AG04449 (cell line): ENCODE measurements around the gene ALOX15.

Source experiments
- CTCF ChIA-PET: fragments of 350-600 bp; formaldehyde crosslinking; extraction: SDS; loops from one replicate; lab custom pipeline; 2021; ENCODE audit warnings: antibody characterized with exemption; lab: Yijun Ruan, JAX
- POLR2A ChIA-PET: fragments of 400-600, 350-600 bp; formaldehyde crosslinking; extraction: SDS; loops from one replicate; lab custom pipeline; 2020; ENCODE audit warnings: antibody characterized with exemption, inconsistent platforms; lab: Yijun Ruan, JAX
- DNase-seq: peaks from one replicate; pipeline ENCODE4 v3.0.0-alpha.2; 2010; ENCODE audit warnings: low read depth, low spot score
- H3K4me3 ChIP-seq: 2 replicates; pipeline ENCODE4 v1.5.1; 2011; ENCODE audit warnings: low read depth, mild to moderate bottlenecking, control low read depth, low read length
- TF ChIP-seq, protein P1 (sequence below): IDR thresholded peaks from one replicate; pipeline ENCODE4 v1.5.1; 2011; ENCODE audit warnings: mild to moderate bottlenecking, moderate library complexity, low read length, control low read depth, inconsistent platforms; ENCODE audit not compliant: insufficient read depth; ENCODE audit errors: missing control alignments

ALOX15 gene

DNA sequence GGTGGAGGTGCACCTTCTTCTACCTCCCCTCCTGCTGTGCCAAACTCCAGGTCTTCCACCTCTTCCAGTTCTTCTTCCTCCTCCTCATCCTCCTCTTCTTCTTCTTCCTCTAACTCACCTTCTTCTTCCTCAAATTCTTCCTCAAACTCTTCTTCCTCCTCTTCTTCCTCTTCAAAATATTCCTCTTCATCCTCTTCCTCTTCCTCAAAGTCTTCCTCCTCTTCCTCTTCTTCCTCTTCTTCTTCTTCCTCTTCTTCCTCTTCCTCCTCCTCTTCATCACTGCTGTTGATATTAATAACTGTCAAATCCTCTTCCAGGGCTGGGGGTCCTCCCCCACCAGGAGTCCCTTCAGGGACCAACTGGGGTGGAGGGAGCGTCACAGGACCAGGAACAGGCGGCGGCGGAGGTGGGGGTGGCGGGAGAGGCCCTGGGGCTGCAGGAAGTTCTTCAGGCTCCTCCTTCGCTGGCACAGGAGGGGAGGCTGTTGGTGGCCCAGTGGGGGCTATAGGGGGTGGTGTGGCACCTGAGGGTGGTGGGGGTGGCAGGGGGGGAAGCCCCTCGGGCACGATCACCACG, 30.7 kb upstream of the ALOX15 start:
- H3K4me3 ChIP-seq: no peak overlapping the region
- ChIA-PET CTCF (no interaction called here), POLR2A (no interaction called here)
- TF ChIP-seq, protein P1, sequence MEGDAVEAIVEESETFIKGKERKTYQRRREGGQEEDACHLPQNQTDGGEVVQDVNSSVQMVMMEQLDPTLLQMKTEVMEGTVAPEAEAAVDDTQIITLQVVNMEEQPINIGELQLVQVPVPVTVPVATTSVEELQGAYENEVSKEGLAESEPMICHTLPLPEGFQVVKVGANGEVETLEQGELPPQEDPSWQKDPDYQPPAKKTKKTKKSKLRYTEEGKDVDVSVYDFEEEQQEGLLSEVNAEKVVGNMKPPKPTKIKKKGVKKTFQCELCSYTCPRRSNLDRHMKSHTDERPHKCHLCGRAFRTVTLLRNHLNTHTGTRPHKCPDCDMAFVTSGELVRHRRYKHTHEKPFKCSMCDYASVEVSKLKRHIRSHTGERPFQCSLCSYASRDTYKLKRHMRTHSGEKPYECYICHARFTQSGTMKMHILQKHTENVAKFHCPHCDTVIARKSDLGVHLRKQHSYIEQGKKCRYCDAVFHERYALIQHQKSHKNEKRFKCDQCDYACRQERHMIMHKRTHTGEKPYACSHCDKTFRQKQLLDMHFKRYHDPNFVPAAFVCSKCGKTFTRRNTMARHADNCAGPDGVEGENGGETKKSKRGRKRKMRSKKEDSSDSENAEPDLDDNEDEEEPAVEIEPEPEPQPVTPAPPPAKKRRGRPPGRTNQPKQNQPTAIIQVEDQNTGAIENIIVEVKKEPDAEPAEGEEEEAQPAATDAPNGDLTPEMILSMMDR: no peak
- DNase-seq: no peak

DNA sequence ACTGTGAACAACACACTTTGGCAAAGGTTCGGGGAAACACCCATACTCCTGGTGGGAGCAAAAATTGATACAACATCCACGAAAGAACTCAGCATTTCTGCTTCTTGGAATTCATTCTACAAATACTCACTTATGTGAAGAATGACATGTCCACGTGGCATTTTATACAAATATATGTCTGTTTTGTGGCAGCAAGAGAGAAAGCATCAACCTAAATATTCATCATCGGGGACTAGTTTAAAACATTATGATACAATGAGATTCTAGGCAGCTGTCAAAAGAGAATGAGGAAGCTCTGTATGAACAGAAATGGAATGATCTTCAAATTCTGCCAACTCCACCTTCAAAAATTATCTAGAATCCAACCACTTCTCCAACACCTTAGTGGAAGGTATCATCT, 25.7 kb upstream of the ALOX15 start:
- ChIA-PET POLR2A (no interaction called here), CTCF (interaction anchor here (1.1 kb wide), 1 partner anchor 100 kb away, joined by 6 read pairs; no protein-coding TSS in a partner anchor)
- no peak overlapping the region for H3K4me3 ChIP-seq
- TF ChIP-seq, protein P1: no peak
- DNase-seq: no peak

DNA sequence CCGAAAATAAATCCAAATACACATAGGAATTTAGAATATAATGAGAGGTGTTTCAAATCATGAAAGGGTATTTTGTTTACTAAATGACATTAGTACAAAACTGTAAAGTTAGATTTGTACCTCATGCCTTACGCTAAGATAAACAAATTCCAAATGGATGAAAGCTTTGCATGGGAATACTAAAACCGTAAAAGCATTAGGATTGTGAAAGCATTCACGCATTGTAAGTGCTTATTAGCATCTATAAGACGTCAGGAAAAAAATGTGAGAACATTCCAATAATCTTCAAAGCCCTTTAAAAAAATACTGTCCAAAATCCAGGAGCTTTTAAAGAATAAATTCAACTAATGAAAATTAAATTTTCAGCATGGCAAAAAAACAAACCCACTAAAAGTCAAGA, 24.8 kb upstream of the ALOX15 start:
- ChIA-PET POLR2A (no interaction called here), CTCF (no interaction called here)
- TF ChIP-seq, protein P1: no peak
- no peak for DNase-seq
- no peak overlapping the region for H3K4me3 ChIP-seq

DNA sequence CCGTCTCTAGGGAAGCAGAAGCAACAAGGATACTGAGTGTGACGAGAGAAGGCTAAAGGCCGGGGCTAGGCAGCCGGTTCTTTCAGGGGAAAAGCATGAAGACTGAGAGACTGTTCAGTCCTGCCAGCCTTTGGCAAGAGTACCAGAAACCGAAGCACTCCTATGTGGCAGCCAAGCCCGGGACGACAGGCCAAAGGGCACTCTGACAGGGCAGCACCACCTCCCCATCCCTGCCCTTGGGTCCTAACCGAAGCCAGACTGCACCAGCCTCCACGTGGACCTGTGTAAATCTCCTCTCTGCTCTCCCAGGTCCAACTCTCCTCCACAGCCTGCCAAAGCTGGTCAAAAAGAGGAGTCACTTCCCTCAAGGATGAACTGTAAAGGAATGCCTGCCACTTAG, 23.5 kb upstream of the ALOX15 start:
- no peak for DNase-seq
- H3K4me3 ChIP-seq: no peak overlapping the region
- TF ChIP-seq, protein P1: no peak
- ChIA-PET CTCF (interaction anchor here (1.4 kb wide), 1 partner anchor 98 kb away, joined by 3 read pairs; no protein-coding TSS in a partner anchor), POLR2A (no interaction called here)

DNA sequence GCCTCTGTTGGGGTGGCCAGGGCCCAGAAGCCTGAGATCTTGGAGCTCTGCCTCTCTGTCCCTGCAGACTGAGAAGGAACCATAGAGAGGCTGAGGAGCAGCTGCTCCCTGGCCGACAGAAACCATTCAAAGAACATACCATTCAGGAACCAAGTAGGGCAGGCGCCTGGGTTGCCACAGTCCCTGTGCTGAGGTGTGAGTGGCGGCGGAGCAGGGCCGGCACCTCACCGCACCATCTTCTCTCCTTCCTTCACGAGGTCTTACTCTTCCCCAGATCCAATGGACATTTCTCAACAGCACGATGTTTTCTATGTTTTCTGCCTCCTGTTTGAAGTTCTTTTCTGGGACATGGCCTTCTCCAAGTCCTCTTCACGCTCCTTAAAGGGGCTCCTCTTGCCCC, 22.8 kb upstream of the ALOX15 start:
- TF ChIP-seq, protein P1: no peak
- ChIA-PET CTCF (interaction anchor here (1.4 kb wide), 1 partner anchor 97 kb away, joined by 3 read pairs; no protein-coding TSS in a partner anchor), POLR2A (no interaction called here)

DNA sequence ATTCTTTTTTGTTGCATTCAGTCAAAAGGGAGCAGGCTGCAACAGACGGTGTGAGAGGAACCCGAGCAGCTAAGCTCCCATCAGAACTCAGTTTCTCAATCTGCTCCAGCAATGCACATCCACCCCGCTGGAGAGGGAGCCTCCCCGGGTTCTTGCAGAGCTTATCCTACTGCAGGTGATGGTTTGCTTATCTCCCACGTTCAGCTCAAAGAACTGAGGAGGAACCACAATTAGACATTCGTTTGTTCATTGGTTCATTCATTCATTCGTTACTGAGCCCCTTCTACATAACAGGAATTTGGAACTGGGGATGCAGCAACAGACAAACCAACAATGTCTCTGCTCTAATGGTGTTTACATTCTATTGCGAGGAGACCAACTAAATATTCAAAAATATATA, 22.2 kb upstream of the ALOX15 start:
- no peak overlapping the region for H3K4me3 ChIP-seq
- DNase-seq: no peak
- TF ChIP-seq, protein P1: no peak
- POLR2A ChIA-PET: no interaction called here
- CTCF ChIA-PET: interaction anchor here (1.4 kb wide), 1 partner anchor 97 kb away, joined by 3 read pairs; no protein-coding TSS in a partner anchor

More for the DNA sequence above, 22.8 kb upstream of the ALOX15 start:
- no peak for DNase-seq
- no peak overlapping the region for H3K4me3 ChIP-seq
